ENCODE measurements around the gene TOR3A.

Gene TOR3A

DNA sequence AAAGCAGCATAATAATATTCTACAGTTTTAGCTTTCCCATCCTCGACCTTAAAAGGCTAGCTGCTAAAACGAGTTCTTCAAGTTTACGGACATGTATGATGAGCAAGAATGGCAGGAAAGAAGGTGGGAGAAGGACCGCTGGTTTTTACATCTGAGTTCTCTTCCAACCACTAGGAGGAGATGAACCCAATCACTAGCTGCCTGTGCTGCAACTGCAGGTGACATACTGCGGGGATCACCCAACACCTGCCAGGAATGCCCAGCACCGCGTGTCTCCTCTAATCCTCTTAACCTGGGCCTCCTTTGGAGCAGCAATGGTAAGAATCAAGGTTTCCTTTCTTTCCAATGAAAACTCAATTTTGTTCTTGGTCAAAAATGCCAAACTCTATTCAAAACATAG lies 23.5 kb downstream of the TOR3A start:
- H3K4me3 ChIP-seq (replicated peaks in 1 of 2; ENCODE audit: low read depth in 2 of 2, low read length in 2 of 2), result no peak overlapping the region
- no peak for DNase-seq (ENCODE audit: low read depth in 2 of 2)
- TF ChIP-seq, protein P1, sequence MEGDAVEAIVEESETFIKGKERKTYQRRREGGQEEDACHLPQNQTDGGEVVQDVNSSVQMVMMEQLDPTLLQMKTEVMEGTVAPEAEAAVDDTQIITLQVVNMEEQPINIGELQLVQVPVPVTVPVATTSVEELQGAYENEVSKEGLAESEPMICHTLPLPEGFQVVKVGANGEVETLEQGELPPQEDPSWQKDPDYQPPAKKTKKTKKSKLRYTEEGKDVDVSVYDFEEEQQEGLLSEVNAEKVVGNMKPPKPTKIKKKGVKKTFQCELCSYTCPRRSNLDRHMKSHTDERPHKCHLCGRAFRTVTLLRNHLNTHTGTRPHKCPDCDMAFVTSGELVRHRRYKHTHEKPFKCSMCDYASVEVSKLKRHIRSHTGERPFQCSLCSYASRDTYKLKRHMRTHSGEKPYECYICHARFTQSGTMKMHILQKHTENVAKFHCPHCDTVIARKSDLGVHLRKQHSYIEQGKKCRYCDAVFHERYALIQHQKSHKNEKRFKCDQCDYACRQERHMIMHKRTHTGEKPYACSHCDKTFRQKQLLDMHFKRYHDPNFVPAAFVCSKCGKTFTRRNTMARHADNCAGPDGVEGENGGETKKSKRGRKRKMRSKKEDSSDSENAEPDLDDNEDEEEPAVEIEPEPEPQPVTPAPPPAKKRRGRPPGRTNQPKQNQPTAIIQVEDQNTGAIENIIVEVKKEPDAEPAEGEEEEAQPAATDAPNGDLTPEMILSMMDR (IDR thresholded peaks at IDR 0.05; ENCODE audit: low read depth, low read length), result peak; percentile 47

DNA sequence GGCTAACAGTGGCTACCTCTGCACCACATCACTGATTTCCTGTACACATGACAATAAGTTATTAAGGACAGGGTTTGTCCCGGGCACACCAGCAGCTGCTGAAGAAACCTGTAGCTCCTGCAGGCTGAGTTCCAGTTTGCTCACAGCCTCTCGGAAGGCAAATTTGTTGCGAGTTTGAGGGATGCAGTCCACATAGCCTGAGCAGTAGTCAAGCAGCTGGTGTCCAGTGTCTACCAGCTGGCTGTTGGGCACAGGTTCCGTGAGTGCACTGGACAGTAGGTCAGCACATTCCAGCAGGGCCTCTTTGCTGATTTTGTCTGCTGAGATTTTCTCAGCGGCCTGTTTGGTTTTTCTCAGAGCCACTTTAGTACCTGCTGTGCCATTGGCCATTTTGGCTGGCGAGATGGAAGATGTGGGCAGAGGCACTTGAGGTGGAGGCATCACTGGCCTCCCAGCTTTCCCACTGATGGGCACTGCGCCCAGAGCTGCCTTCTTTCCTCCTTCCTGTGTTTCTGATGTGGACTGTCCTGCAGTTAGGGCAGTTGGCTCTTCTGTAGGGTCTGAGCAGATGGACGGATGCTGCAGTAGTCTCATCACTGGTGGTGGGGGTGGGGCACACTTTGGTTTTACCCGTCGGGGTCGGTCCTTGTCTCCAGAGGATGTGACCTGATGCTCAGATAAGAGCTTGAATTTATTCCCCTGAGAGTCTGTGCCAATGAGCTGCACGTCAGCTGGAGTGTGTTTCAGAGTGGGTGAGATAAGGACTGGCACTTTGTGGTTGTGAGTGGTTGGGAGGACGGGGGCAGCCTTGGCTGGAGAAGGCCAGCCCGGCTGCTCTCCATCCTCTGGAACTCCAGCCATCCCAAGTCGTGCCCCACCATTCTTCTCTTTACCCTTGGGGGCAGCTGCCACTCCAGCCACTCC lies 26.1 kb downstream of the TOR3A start:
- H3K4me3 ChIP-seq (replicated peaks in 1 of 2; ENCODE audit: low read depth in 2 of 2, low read length in 2 of 2), result no peak overlapping the region
- TF ChIP-seq, protein P1 (IDR thresholded peaks at IDR 0.05; ENCODE audit: low read depth, low read length), result no peak
- peak in 1 of 2 donors; percentile 23 for DNase-seq (ENCODE audit: low read depth in 2 of 2)

DNA sequence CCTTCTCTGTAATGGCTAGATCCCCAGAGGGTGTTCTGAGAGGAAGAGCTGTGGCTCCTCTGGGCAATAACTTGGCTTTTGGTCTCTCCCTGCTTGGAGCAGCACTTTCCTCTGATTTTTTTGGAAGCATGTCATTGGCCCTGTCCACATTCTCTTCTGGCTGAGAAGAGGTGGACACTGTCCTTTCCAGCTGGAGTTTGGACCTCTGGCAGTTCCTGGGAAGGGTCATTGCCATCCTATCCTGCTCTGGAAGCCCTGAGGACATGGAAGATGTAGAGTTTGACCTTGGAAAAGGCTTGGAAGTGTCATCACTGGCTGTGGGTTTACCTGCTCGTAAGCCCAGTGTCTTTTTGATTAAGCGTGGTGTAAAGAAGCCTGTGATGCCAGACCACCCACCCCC lies 26.8 kb downstream of the TOR3A start:
- TF ChIP-seq, protein P1 (IDR thresholded peaks at IDR 0.05; ENCODE audit: low read depth, low read length), result no peak

DNA sequence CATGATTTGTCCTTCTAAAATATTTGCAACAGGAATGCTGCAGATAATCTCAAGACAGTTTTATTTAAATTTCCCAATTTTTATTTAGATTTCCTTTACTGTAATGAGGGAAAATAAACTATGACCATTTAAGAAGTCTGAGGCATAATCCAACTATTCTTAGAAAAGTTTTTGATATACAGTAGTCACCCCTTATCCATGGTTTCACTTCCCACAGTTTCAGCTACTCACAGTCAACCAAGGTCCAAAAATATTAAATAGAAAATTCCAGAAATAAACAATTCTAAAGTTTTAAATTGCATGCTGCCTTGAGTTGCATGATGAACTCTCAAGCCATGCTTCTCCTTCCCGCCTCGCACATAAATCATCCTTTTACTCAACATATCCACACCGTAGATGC lies 33.3 kb downstream of the TOR3A start:
- TF ChIP-seq, protein P1 (IDR thresholded peaks at IDR 0.05; ENCODE audit: low read depth, low read length), result no peak
- DNase-seq (ENCODE audit: low read depth in 2 of 2), result no peak
- no peak overlapping the region for H3K4me3 ChIP-seq (replicated peaks in 1 of 2; ENCODE audit: low read depth in 2 of 2, low read length in 2 of 2)

More for the DNA sequence above, 26.8 kb downstream of the TOR3A start:
- H3K4me3 ChIP-seq (replicated peaks in 1 of 2; ENCODE audit: low read depth in 2 of 2, low read length in 2 of 2), result no peak overlapping the region
- no peak for DNase-seq (ENCODE audit: low read depth in 2 of 2)

DNA sequence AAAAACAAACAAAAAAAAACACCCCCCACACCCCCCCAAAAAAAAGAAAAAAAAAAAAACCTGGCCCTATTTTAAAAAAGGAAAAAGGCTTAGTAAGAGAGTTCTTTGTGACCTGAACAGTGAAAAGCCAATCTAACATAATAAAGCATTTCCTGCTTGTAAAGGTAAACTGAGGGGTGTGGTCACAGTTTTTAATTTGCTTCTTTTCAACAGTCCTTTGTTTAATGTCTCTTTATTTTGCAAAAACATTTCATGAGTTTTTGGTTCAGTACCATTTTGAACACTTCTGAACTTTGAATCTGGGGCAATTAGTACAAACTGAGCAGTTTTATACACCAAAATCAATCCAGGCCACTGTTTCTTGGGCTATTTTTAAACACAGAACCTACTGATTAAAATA lies 37.6 kb downstream of the TOR3A start:
- no peak overlapping the region for H3K4me3 ChIP-seq (replicated peaks in 1 of 2; ENCODE audit: low read depth in 2 of 2, low read length in 2 of 2)
- DNase-seq (ENCODE audit: low read depth in 2 of 2), result no peak
- TF ChIP-seq, protein P1 (IDR thresholded peaks at IDR 0.05; ENCODE audit: low read depth, low read length), result no peak

DNA sequence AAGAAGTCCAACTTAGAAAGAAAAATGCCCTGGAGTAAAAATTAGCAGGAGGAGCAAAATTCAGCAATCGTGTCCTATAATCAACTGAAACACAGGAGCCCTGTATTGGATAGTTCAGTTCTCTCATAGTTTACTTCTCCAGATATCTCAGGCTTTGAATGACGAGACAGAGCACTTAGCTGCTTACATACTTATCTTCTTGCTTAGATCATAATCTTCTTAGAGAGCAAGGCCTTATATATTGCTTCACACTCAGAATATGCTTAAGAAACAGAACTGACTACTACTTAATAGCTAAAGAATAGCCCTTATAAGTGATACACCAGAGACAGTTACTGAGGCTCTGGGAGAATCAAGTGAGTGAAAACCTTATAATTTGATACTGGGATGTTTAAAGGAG lies 38.9 kb downstream of the TOR3A start:
- no peak for DNase-seq (ENCODE audit: low read depth in 2 of 2)
- H3K4me3 ChIP-seq (replicated peaks in 1 of 2; ENCODE audit: low read depth in 2 of 2, low read length in 2 of 2), result no peak overlapping the region

More for the DNA sequence above, 38.9 kb downstream of the TOR3A start:
- TF ChIP-seq, protein P1 (IDR thresholded peaks at IDR 0.05; ENCODE audit: low read depth, low read length), result no peak
